ENCODE results near the gene TMED7. TPM values are rescaled to one million over a fixed set of nuclear protein-coding genes. Genes with fewer than 3 reads are reported as not detected.

The TMED7 gene
- total RNA-seq, 1 experiment from 2014 or later, result 86.5 TPM

GRCh38 chr5:115579216-115579615, 46.6 kb downstream of the TMED7 start:
- peaks cover 5% of the 10 kb centered on the region for H3K4me1 Mint-ChIP-seq
- peaks cover 4% of the 10 kb centered on the region for H3K36me3 Mint-ChIP-seq
- no peak for DNase-seq (ENCODE audit: low spot score)
- ChIA-PET POLR2A (no interaction called here), CTCF (no interaction called here)
- H3K27ac Mint-ChIP-seq, result no peak overlapping the region
- no peaks in the 10 kb centered on the region for H3K27me3 Mint-ChIP-seq (ENCODE audit: low read depth)
- TF ChIP-seq USF1 (CRISPR knock-in tag; IDR thresholded peaks at IDR 0.05) (no peak), FOXK1 (CRISPR knock-in tag; IDR thresholded peaks at IDR 0.05) (no peak), PRRX2 (CRISPR knock-in tag; IDR thresholded peaks at IDR 0.05) (no peak), ATF6 (CRISPR knock-in tag; IDR thresholded peaks at IDR 0.05) (no peak), SMAD3 (CRISPR knock-in tag; IDR thresholded peaks at IDR 0.05; ENCODE audit: borderline replicate concordance) (no peak), NR3C1 (CRISPR knock-in tag; conservative IDR thresholded peaks at IDR 0.05; ENCODE audit: low read depth) (no peak), CREM (CRISPR knock-in tag; IDR thresholded peaks at IDR 0.05) (no peak), ZNF396 (CRISPR knock-in tag; IDR thresholded peaks at IDR 0.05; ENCODE audit: borderline replicate concordance) (no peak), ZNF512 (CRISPR knock-in tag; IDR thresholded peaks at IDR 0.05; ENCODE audit: borderline replicate concordance) (no peak), ZBTB21 (CRISPR knock-in tag; IDR thresholded peaks at IDR 0.05; ENCODE audit: borderline replicate concordance) (no peak), HMGXB4 (CRISPR knock-in tag; IDR thresholded peaks at IDR 0.05) (no peak), CDX4 (CRISPR knock-in tag; IDR thresholded peaks at IDR 0.05; ENCODE audit: borderline replicate concordance) (no peak), AFF4 (CRISPR knock-in tag; IDR thresholded peaks at IDR 0.05; ENCODE audit: borderline replicate concordance) (no peak), ZNF317 (CRISPR knock-in tag; IDR thresholded peaks at IDR 0.05; ENCODE audit: borderline replicate concordance, low read depth) (no peak), USF2 (CRISPR knock-in tag; IDR thresholded peaks at IDR 0.05) (no peak), ZNF219 (CRISPR knock-in tag; IDR thresholded peaks at IDR 0.05; ENCODE audit: borderline replicate concordance) (no peak), SMAD4 (CRISPR knock-in tag; IDR thresholded peaks at IDR 0.05) (no peak), RELA (CRISPR knock-in tag; IDR thresholded peaks at IDR 0.05; ENCODE audit: borderline replicate concordance) (no peak)
- H3K9me3 Mint-ChIP-seq, result peaks cover 12% of the 10 kb centered on the region
- H3K4me3 Mint-ChIP-seq, result no peak overlapping the region
- no peak for ATAC-seq
